Measurements from ENCODE around the gene SPTLC2. TPM values are rescaled to one million over a fixed set of nuclear protein-coding genes. Genes with fewer than 3 reads are reported as not detected.
A peak's percentile ranks its signal among the peaks of the same experiment; 100 is the strongest.

Gene SPTLC2
- total and polyA plus RNA-seq, 5 donors from 2014 or later = 8.9 to 18.1 (median 10.1) TPM

GRCh38 chr14:77526266-77526665, 90.2 kb downstream of the SPTLC2 start:
- Mint-ChIP-seq H3K4me3 (no peak overlapping the region), H3K27me3 (no peaks in the 10 kb centered on the region), H3K36me3 (peaks cover 19% of the 10 kb centered on the region), H3K4me1 (peaks cover 0 to 10% (median 3%) of the 10 kb centered on the region in 4 donors), H3K27ac (no peak overlapping the region), H3K9me3 (no peaks in the 10 kb centered on the region)
- Histone ChIP-seq H3K4me1 (ENCODE audit: control insufficient read depth, insufficient read depth, low read length, poor library complexity, severe bottlenecking) (no peaks in the 10 kb centered on the region), H3K9me3 (ENCODE audit: control insufficient read depth in 2 of 2, low read length in 2 of 2) (no peaks in the 10 kb centered on the region), H3K4me3 (ENCODE audit: low read depth, low read length) (no peak overlapping the region), H3K27me3 (ENCODE audit: control insufficient read depth, insufficient read depth, low read length) (no peaks in the 10 kb centered on the region), H3K27ac (ENCODE audit: insufficient read depth, low read length, poor library complexity, severe bottlenecking) (no peak overlapping the region), H3K36me3 (ENCODE audit: control insufficient read depth, insufficient read depth, low read length) (peaks cover 12% of the 10 kb centered on the region)
- ATAC-seq (ENCODE audit: low read depth in 2 of 2) = no peak
- no peak for DNase-seq

DNA sequence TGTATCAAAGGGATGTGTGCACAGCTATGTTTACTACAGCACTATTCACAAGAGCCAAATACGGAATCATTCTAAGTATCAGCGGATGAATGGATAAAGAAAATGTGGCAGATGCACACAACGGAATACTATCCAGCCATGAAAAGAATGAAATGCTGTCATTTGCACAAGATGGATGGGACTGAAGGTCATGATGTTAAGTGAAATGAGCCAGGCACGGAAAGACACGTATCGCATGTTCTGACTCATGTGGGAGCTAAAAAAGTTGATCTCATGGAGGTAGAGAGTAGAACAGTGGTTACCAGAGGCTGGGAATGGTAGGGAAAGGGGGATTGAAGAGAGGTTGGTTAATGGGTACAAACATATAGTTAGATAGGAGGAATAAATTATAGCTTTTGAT, 91.9 kb downstream of the SPTLC2 start:
- Mint-ChIP-seq H3K4me1 (peaks cover 0 to 10% (median 3%) of the 10 kb centered on the region in 4 donors), H3K27ac (no peak overlapping the region), H3K36me3 (peaks cover 32% of the 10 kb centered on the region), H3K27me3 (no peaks in the 10 kb centered on the region), H3K9me3 (no peaks in the 10 kb centered on the region), H3K4me3 (no peak overlapping the region)
- no peaks in the 10 kb centered on the region for H3K4me1 ChIP-seq (ENCODE audit: control insufficient read depth, insufficient read depth, low read length, poor library complexity, severe bottlenecking)
- no peak for DNase-seq
- no peaks in the 10 kb centered on the region for H3K9me3 ChIP-seq (ENCODE audit: control insufficient read depth in 2 of 2, low read length in 2 of 2)
- peaks cover 19% of the 10 kb centered on the region for H3K36me3 ChIP-seq (ENCODE audit: control insufficient read depth, insufficient read depth, low read length)
- no peak for ATAC-seq (ENCODE audit: low read depth in 2 of 2)
- H3K4me3 ChIP-seq (ENCODE audit: low read depth, low read length) = no peak overlapping the region
- H3K27ac ChIP-seq (ENCODE audit: insufficient read depth, low read length, poor library complexity, severe bottlenecking) = no peak overlapping the region
- no peaks in the 10 kb centered on the region for H3K27me3 ChIP-seq (ENCODE audit: control insufficient read depth, insufficient read depth, low read length)

- Mint-ChIP-seq H3K27ac (peak overlapping the region in 2 of 3 donors; percentile 21 to 30), H3K4me3 (peak overlapping the region in 1 of 4 donors; percentile 58), H3K36me3 (peaks cover 44% of the 10 kb centered on the region), H3K27me3 (no peaks in the 10 kb centered on the region), H3K4me1 (peaks cover 0 to 10% (median 3%) of the 10 kb centered on the region in 4 donors), H3K9me3 (no peaks in the 10 kb centered on the region)
- Histone ChIP-seq H3K9me3 (ENCODE audit: control insufficient read depth in 2 of 2, low read length in 2 of 2) (no peaks in the 10 kb centered on the region), H3K27me3 (ENCODE audit: control insufficient read depth, insufficient read depth, low read length) (no peaks in the 10 kb centered on the region), H3K4me1 (ENCODE audit: control insufficient read depth, insufficient read depth, low read length, poor library complexity, severe bottlenecking) (no peaks in the 10 kb centered on the region), H3K36me3 (ENCODE audit: control insufficient read depth, insufficient read depth, low read length) (peaks cover 22% of the 10 kb centered on the region), H3K27ac (ENCODE audit: insufficient read depth, low read length, poor library complexity, severe bottlenecking) (no peak overlapping the region), H3K4me3 (ENCODE audit: low read depth, low read length) (no peak overlapping the region)
- DNase-seq (no peak), ATAC-seq (ENCODE audit: low read depth in 2 of 2) (no peak)
These were observed 93.3 kb downstream of the SPTLC2 start for GRCh38 chr14:77523109-77523508.

GRCh38 chr14:77520555-77520954, 95.9 kb downstream of the SPTLC2 start:
- no peak for ATAC-seq (ENCODE audit: low read depth in 2 of 2)
- Histone ChIP-seq H3K27ac (ENCODE audit: insufficient read depth, low read length, poor library complexity, severe bottlenecking) (no peak overlapping the region), H3K4me1 (ENCODE audit: control insufficient read depth, insufficient read depth, low read length, poor library complexity, severe bottlenecking) (no peaks in the 10 kb centered on the region), H3K4me3 (ENCODE audit: low read depth, low read length) (no peak overlapping the region), H3K27me3 (ENCODE audit: control insufficient read depth, insufficient read depth, low read length) (no peaks in the 10 kb centered on the region), H3K36me3 (ENCODE audit: control insufficient read depth, insufficient read depth, low read length) (peaks cover 40% of the 10 kb centered on the region), H3K9me3 (ENCODE audit: control insufficient read depth in 2 of 2, low read length in 2 of 2) (no peaks in the 10 kb centered on the region)
- H3K4me1 Mint-ChIP-seq = peaks cover 0 to 4% (median 0%) of the 10 kb centered on the region in 4 donors
- H3K4me3 Mint-ChIP-seq = peak overlapping the region in 1 of 4 donors; percentile 43
- H3K36me3 Mint-ChIP-seq = peaks cover 50% of the 10 kb centered on the region
- H3K27me3 Mint-ChIP-seq = no peaks in the 10 kb centered on the region
- DNase-seq = no peak
- H3K27ac Mint-ChIP-seq = no peak overlapping the region
- no peaks in the 10 kb centered on the region for H3K9me3 Mint-ChIP-seq

DNA sequence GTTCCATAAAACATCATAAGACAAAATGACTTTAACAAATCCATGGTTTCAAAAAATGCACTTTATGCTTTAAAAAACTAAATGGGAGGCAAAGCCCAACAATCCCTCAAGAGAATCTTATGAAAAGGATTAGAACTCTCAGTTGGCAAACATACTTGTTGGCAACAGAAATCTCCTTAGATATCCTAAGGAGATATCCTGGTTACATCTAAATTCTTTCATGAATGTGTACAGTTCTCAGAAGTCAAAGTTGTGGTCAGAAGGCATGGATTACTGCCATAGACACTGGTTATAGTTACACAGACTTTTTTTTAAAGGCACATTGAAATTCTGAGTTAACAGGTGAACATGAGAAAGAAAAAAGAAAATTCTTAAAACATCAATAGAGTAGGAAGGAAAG, 100.3 kb downstream of the SPTLC2 start:
- no peaks in the 10 kb centered on the region for H3K27me3 Mint-ChIP-seq
- Histone ChIP-seq H3K4me3 (ENCODE audit: low read depth, low read length) (no peak overlapping the region), H3K27ac (ENCODE audit: insufficient read depth, low read length, poor library complexity, severe bottlenecking) (no peak overlapping the region), H3K4me1 (ENCODE audit: control insufficient read depth, insufficient read depth, low read length, poor library complexity, severe bottlenecking) (no peaks in the 10 kb centered on the region), H3K9me3 (ENCODE audit: control insufficient read depth in 2 of 2, low read length in 2 of 2) (no peaks in the 10 kb centered on the region), H3K36me3 (ENCODE audit: control insufficient read depth, insufficient read depth, low read length) (peaks cover 58% of the 10 kb centered on the region), H3K27me3 (ENCODE audit: control insufficient read depth, insufficient read depth, low read length) (no peaks in the 10 kb centered on the region)
- DNase-seq (no peak), ATAC-seq (ENCODE audit: low read depth in 2 of 2) (no peak)
- H3K4me1 Mint-ChIP-seq = no peaks in the 10 kb centered on the region
- no peak overlapping the region for H3K27ac Mint-ChIP-seq
- H3K36me3 Mint-ChIP-seq = peaks cover 62% of the 10 kb centered on the region
- H3K9me3 Mint-ChIP-seq = no peaks in the 10 kb centered on the region
- no peak overlapping the region for H3K4me3 Mint-ChIP-seq

GRCh38 chr14:77511486-77512162, 104.8 kb downstream of the SPTLC2 start:
- Histone ChIP-seq H3K27ac (ENCODE audit: insufficient read depth, low read length, poor library complexity, severe bottlenecking) (no peak overlapping the region), H3K36me3 (ENCODE audit: control insufficient read depth, insufficient read depth, low read length) (peaks cover 50% of the 10 kb centered on the region), H3K9me3 (ENCODE audit: control insufficient read depth in 2 of 2, low read length in 2 of 2) (no peaks in the 10 kb centered on the region), H3K27me3 (ENCODE audit: control insufficient read depth, insufficient read depth, low read length) (no peaks in the 10 kb centered on the region), H3K4me1 (ENCODE audit: control insufficient read depth, insufficient read depth, low read length, poor library complexity, severe bottlenecking) (no peaks in the 10 kb centered on the region), H3K4me3 (ENCODE audit: low read depth, low read length) (no peak overlapping the region)
- no peaks in the 10 kb centered on the region for H3K9me3 Mint-ChIP-seq
- H3K36me3 Mint-ChIP-seq = peaks cover 57% of the 10 kb centered on the region
- DNase-seq (no peak), ATAC-seq (ENCODE audit: low read depth in 2 of 2) (no peak)
- no peak overlapping the region for H3K27ac Mint-ChIP-seq
- H3K4me3 Mint-ChIP-seq = no peak overlapping the region
- no peaks in the 10 kb centered on the region for H3K27me3 Mint-ChIP-seq
- H3K4me1 Mint-ChIP-seq = no peaks in the 10 kb centered on the region

GRCh38 chr14:77509366-77509765, 107.1 kb downstream of the SPTLC2 start:
- peaks cover 34% of the 10 kb centered on the region for H3K36me3 ChIP-seq (ENCODE audit: control insufficient read depth, insufficient read depth, low read length)
- H3K27me3 ChIP-seq (ENCODE audit: control insufficient read depth, insufficient read depth, low read length) = no peaks in the 10 kb centered on the region
- no peaks in the 10 kb centered on the region for H3K27me3 Mint-ChIP-seq
- H3K4me3 ChIP-seq (ENCODE audit: low read depth, low read length) = no peak overlapping the region
- H3K4me1 ChIP-seq (ENCODE audit: control insufficient read depth, insufficient read depth, low read length, poor library complexity, severe bottlenecking) = no peaks in the 10 kb centered on the region
- no peak for ATAC-seq (ENCODE audit: low read depth in 2 of 2)
- H3K27ac ChIP-seq (ENCODE audit: insufficient read depth, low read length, poor library complexity, severe bottlenecking) = no peak overlapping the region
- no peaks in the 10 kb centered on the region for H3K9me3 ChIP-seq (ENCODE audit: control insufficient read depth in 2 of 2, low read length in 2 of 2)
- peaks cover 49% of the 10 kb centered on the region for H3K36me3 Mint-ChIP-seq
- no peaks in the 10 kb centered on the region for H3K4me1 Mint-ChIP-seq
- no peak overlapping the region for H3K27ac Mint-ChIP-seq
- H3K4me3 Mint-ChIP-seq = no peak overlapping the region
- no peak for DNase-seq
- no peaks in the 10 kb centered on the region for H3K9me3 Mint-ChIP-seq

GRCh38 chr14:77508876-77509275, 107.6 kb downstream of the SPTLC2 start:
- Mint-ChIP-seq H3K4me3 (no peak overlapping the region), H3K27ac (no peak overlapping the region), H3K9me3 (no peaks in the 10 kb centered on the region), H3K36me3 (peaks cover 49% of the 10 kb centered on the region), H3K4me1 (no peaks in the 10 kb centered on the region), H3K27me3 (no peaks in the 10 kb centered on the region)
- H3K27me3 ChIP-seq (ENCODE audit: control insufficient read depth, insufficient read depth, low read length) = no peaks in the 10 kb centered on the region
- peaks cover 0 to under 1% of the 10 kb centered on the region in 2 experiments for H3K9me3 ChIP-seq (ENCODE audit: control insufficient read depth in 2 of 2, low read length in 2 of 2)
- no peak overlapping the region for H3K27ac ChIP-seq (ENCODE audit: insufficient read depth, low read length, poor library complexity, severe bottlenecking)
- ATAC-seq (ENCODE audit: low read depth in 2 of 2) = no peak
- no peak for DNase-seq
- H3K36me3 ChIP-seq (ENCODE audit: control insufficient read depth, insufficient read depth, low read length) = peaks cover 32% of the 10 kb centered on the region
- no peak overlapping the region for H3K4me3 ChIP-seq (ENCODE audit: low read depth, low read length)
- H3K4me1 ChIP-seq (ENCODE audit: control insufficient read depth, insufficient read depth, low read length, poor library complexity, severe bottlenecking) = no peaks in the 10 kb centered on the region

Measured in CD4-positive, CD25-positive, alpha-beta regulatory T cell (primary cell).